H1 (cell line): ENCODE measurements around the gene KDM8. TPM values are rescaled to one million over a fixed set of nuclear protein-coding genes. Genes with fewer than 3 reads are reported as not detected.

Experiments
- CTCF ChIA-PET: fragments of 300-600 bp; sonication (Branson Sonifier 250); formaldehyde crosslinking; loops from one replicate; lab custom pipeline; 2021; ENCODE audit not compliant: partially characterized antibody; lab: Charles Lee
- POLR2A ChIA-PET: fragments of 300-600 bp; sonication (Branson Sonifier 250); formaldehyde crosslinking; loops from one replicate; lab custom pipeline; 2021; ENCODE audit warnings: inconsistent platforms; ENCODE audit not compliant: partially characterized antibody; lab: Charles Lee
- DNase-seq, 2 experiments: peaks; one replicate each; pipeline versions ENCODE4 v3.0.0 to v3.0.0-alpha.2; 2010 to 2022; ENCODE audit warnings: low spot score in 2 of 2, low read depth in 1 of 2, mixed read lengths in 1 of 2
- FAIRE-seq: peaks from 2 replicates; lab custom pipeline; 2011; peaks lifted over from hg19 to GRCh38; lab: Jason Lieb, UNC
- H2AFZ ChIP-seq: 2 replicates; pipeline ENCODE4 v1.8.1; 2012; ENCODE audit warnings: low read length, inconsistent platforms
- H2AK5ac ChIP-seq: 2 replicates; pipeline ENCODE4 v1.6.1; 2013; ENCODE audit warnings: low read depth, low read length
- H2BK120ac ChIP-seq: replicated peaks from 2 replicates; pipeline ENCODE3; 2013; ENCODE audit warnings: low read depth, low read length, inconsistent platforms
- H2BK12ac ChIP-seq: 2 replicates; pipeline ENCODE4 v1.6.1; 2013; ENCODE audit warnings: low read depth, low read length
- H2BK15ac ChIP-seq: 2 replicates; pipeline ENCODE4 v1.6.1; 2013; ENCODE audit warnings: low read length
- H2BK20ac ChIP-seq: 2 replicates; pipeline ENCODE4 v1.6.1; 2013; ENCODE audit warnings: low read length
- H2BK5ac ChIP-seq: 2 replicates; pipeline ENCODE4 v1.6.1; 2013; ENCODE audit warnings: low read depth, low read length
- H3K14ac ChIP-seq: 2 replicates; pipeline ENCODE4 v1.6.1; 2013; ENCODE audit warnings: inconsistent platforms; ENCODE audit not compliant: insufficient read length
- H3K18ac ChIP-seq: 2 replicates; pipeline ENCODE4 v1.6.1; 2013; ENCODE audit warnings: low read length; ENCODE audit errors: extremely low read depth
- H3K23ac ChIP-seq: 2 replicates; pipeline ENCODE4 v1.6.1; 2013; ENCODE audit warnings: inconsistent platforms; ENCODE audit not compliant: insufficient read length
- H3K23me2 ChIP-seq: 2 replicates; pipeline ENCODE4 v1.6.1; 2013; ENCODE audit warnings: low read depth, low read length
- H3K27ac ChIP-seq: 2 replicates; pipeline ENCODE4 v1.6.1; 2011; ENCODE audit warnings: low read depth, low read length, inconsistent platforms
- H3K27me3 ChIP-seq, 4 experiments: replicated peaks in 1 of 4; 1 replicate in 1 of 4; 2 replicates in 3 of 4; pipeline versions ENCODE4 v1.6.1 to v1.8.1; 2011 to 2013; ENCODE audit warnings: low read length in 3 of 4, mild to moderate bottlenecking in 3 of 4, inconsistent platforms in 2 of 4, mixed read lengths in 2 of 4, moderate library complexity in 1 of 4; ENCODE audit not compliant: control insufficient read depth in 3 of 4, insufficient read depth in 3 of 4; ENCODE audit errors: extremely low read depth in 1 of 4
- H3K36me3 ChIP-seq, 4 experiments: 2 replicates each; pipeline versions ENCODE4 v1.6.1 to v1.8.1; 2011 to 2013; ENCODE audit warnings: mild to moderate bottlenecking in 4 of 4, low read length in 3 of 4, moderate library complexity in 2 of 4, control low read depth in 1 of 4, inconsistent platforms in 1 of 4; ENCODE audit not compliant: insufficient read depth in 4 of 4, control insufficient read depth in 2 of 4
- H3K4ac ChIP-seq: replicated peaks from 2 replicates; pipeline ENCODE3; 2013; ENCODE audit warnings: low read length, low read depth, mixed read lengths, inconsistent platforms; ENCODE audit not compliant: insufficient read length
- H3K4me1 ChIP-seq, 4 experiments: replicated peaks in 1 of 4; 1 replicate in 1 of 4; 2 replicates in 3 of 4; pipeline versions ENCODE4 v1.6.1 to v1.8.1; 2011 to 2013; ENCODE audit warnings: low read length in 3 of 4, inconsistent platforms in 2 of 4, mixed read lengths in 1 of 4; ENCODE audit not compliant: insufficient read depth in 4 of 4, control insufficient read depth in 3 of 4
- H3K4me2 ChIP-seq, 2 experiments: 2 replicates each; pipeline versions ENCODE4 v1.6.1 to v1.8.1; 2011 to 2013; ENCODE audit warnings: low read depth in 2 of 2, low read length in 2 of 2, control low read depth in 1 of 2, inconsistent platforms in 1 of 2, mild to moderate bottlenecking in 1 of 2; ENCODE audit not compliant: insufficient read depth in 1 of 2
- H3K4me3 ChIP-seq, 4 experiments: fragments of 200-600, 300-600 bp in 1 of 4; sonication (generic), shearing (Covaris generic), sonication (Bioruptor Twin) in 1 of 4; 2 replicates each; pipeline versions ENCODE4 v1.5.1 to v1.8.1; 2011 to 2016; ENCODE audit warnings: low read length in 4 of 4, low read depth in 3 of 4, control low read depth in 2 of 4, inconsistent platforms in 2 of 4, mild to moderate bottlenecking in 2 of 4, mixed read lengths in 1 of 4, moderate library complexity in 1 of 4; ENCODE audit not compliant: insufficient read depth in 2 of 4; ENCODE audit errors: extremely low read depth in 1 of 4
- H3K56ac ChIP-seq: replicated peaks from 2 replicates; pipeline ENCODE3; 2013; ENCODE audit warnings: low read depth, mild to moderate bottlenecking, mixed read lengths, low read length, inconsistent platforms; ENCODE audit not compliant: insufficient read length
- H3K79me1 ChIP-seq: 2 replicates; pipeline ENCODE4 v1.6.1; 2013; ENCODE audit warnings: low read depth, low read length, control low read depth
- H3K79me2 ChIP-seq, 2 experiments: 2 replicates each; pipeline versions ENCODE4 v1.6.1 to v1.8.1; 2012 to 2013; ENCODE audit warnings: low read length in 2 of 2, mild to moderate bottlenecking in 2 of 2, inconsistent platforms in 1 of 2; ENCODE audit not compliant: insufficient read depth in 2 of 2, control insufficient read depth in 1 of 2
- H3K9ac ChIP-seq, 4 experiments: replicated peaks in 1 of 4; 1 replicate in 1 of 4; 2 replicates in 3 of 4; pipeline versions ENCODE4 v1.6.1 to v1.8.1; 2011 to 2013; ENCODE audit warnings: low read depth in 3 of 4, low read length in 3 of 4, control low read depth in 2 of 4, mild to moderate bottlenecking in 2 of 4, moderate library complexity in 2 of 4, inconsistent platforms in 1 of 4; ENCODE audit errors: extremely low read depth in 1 of 4
- H3K9me3 ChIP-seq, 2 experiments: 2 replicates each; pipeline versions ENCODE4 v1.6.1 to v1.8.1; 2012 to 2013; ENCODE audit warnings: mild to moderate bottlenecking in 2 of 2, moderate library complexity in 2 of 2, control low read depth in 1 of 2, inconsistent platforms in 1 of 2, low read depth in 1 of 2, low read length in 1 of 2, mixed read lengths in 1 of 2; ENCODE audit not compliant: insufficient read depth in 2 of 2
- H4K20me1 ChIP-seq, 2 experiments: replicated peaks in 1 of 2; 2 replicates each; pipeline versions ENCODE3 to v1.8.1; 2011 to 2013; ENCODE audit warnings: inconsistent platforms in 2 of 2, low read length in 2 of 2, mild to moderate bottlenecking in 1 of 2; ENCODE audit not compliant: insufficient read depth in 2 of 2, control insufficient read depth in 1 of 2
- H4K5ac ChIP-seq: 2 replicates; pipeline ENCODE4 v1.6.1; 2013; ENCODE audit warnings: low read length, low read depth, mixed read lengths, inconsistent platforms; ENCODE audit not compliant: insufficient read length
- H4K8ac ChIP-seq: 2 replicates; pipeline ENCODE4 v1.8.0; 2013; ENCODE audit warnings: mild to moderate bottlenecking, moderate library complexity, low read length, inconsistent platforms; ENCODE audit not compliant: insufficient read depth; ENCODE audit errors: extremely low read depth
- H4K91ac ChIP-seq: replicated peaks from 2 replicates; pipeline ENCODE3; 2013; ENCODE audit warnings: low read length, mixed read lengths, inconsistent platforms; ENCODE audit not compliant: insufficient read length
- CEBPB ChIP-seq: IDR thresholded peaks from 2 replicates; pipeline ENCODE4 v1.6.1; 2012; ENCODE audit warnings: low read depth, low read length
- RAD21 ChIP-seq, 2 experiments: IDR thresholded peaks in 1 of 2; conservative IDR thresholded peaks in 1 of 2; 2 replicates each; pipeline ENCODE4 v1.6.1; 2011; ENCODE audit warnings: low read depth in 2 of 2, low read length in 2 of 2, improper control_type of control experiment in 1 of 2, inconsistent platforms in 1 of 2, mild to moderate bottlenecking in 1 of 2, moderate library complexity in 1 of 2
- WGBS, 2 experiments: shearing (Covaris generic) in 1 of 2; methylation state at CpG; one replicate each; pipeline versions ENCODE4 v1.1.6 to v1.1.7; 2013 to 2015; ENCODE audit warnings: low lambda C conversion rate in 2 of 2, mixed read lengths in 2 of 2, inconsistent platforms in 1 of 2, low coverage in 1 of 2, missing lambda C conversion rate in 1 of 2; ENCODE audit not compliant: insufficient replicate concordance in 2 of 2, insufficient coverage in 1 of 2, insufficient read length in 1 of 2; ENCODE audit errors: extremely low coverage in 1 of 2, missing lambda C conversion rate in 1 of 2; 5-methylcytosine and 5-hydroxymethylcytosine counted together
- polyA plus RNA-seq, 7 experiments: library from polyadenylated mRNA; depleted of rRNA in 3 of 7; stranded (reverse) in 5 of 7; unstranded in 2 of 7; fragments of >200 nt in 5 of 7; fragments of 200-250 nt in 2 of 7; gene quantifications; 1 replicate in 5 of 7; 2 replicates in 1 of 7; 4 replicates in 1 of 7; pipeline versions ENCODE4 v1.2.1 to v1.2.3, GENCODE V29; 2011 to 2013; ENCODE audit warnings: missing spikeins in 2 of 7, mixed read lengths in 2 of 7
- total RNA-seq: library from RNA; stranded (reverse); fragmentation: NEBNext Ultra II Directional; extraction: Animal tissue kit (Norgen Biotek cat#: 25700); gene quantifications from 2 replicates; pipeline ENCODE4 v1.2.1, GENCODE V29; 2021
- TF ChIP-seq, protein P1 (sequence below), 3 experiments: IDR thresholded peaks; 1 replicate in 2 of 3; 2 replicates in 1 of 3; pipeline versions ENCODE4 v1.5.1 to v1.6.1; 2011; ENCODE audit warnings: low read length in 3 of 3, mild to moderate bottlenecking in 3 of 3, inconsistent platforms in 2 of 3, low read depth in 1 of 3, moderate library complexity in 1 of 3; ENCODE audit not compliant: insufficient read depth in 1 of 3; ENCODE audit errors: control extremely low read depth in 1 of 3

The KDM8 gene
- total and polyA plus RNA-seq, 2 of the 8 experiments (the other 6 are each of a cell fraction or from before 2014, with no cell fraction given), result 10.3 to 12.8 TPM

DNA sequence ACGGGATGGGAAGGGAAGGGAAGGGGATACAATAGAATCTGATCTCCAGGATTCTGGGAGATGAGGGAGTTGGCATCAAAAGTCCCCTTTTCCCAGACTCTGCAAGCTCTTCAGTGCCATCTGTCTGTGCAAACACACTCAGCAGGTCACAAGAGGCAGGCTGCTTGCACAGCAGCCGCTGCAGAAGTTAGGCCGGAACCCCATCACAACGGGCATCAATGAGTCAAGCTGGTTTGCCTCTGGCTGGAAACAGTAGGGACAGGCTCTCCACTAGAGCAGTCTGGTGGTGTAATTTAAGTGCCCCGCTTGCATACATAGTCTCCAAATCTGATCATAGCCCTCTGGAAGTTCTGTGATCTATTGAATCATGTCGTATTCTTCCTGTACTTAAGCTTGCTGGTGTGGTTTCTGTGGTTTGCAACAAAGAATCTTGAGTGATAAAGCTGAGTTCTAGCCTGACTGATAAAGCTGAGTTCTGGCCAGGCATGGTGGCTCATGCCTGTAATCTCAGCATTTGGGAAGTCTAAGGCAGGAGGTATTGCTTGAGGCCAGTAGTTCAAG lies 33.7 kb upstream of the KDM8 start:
- POLR2A ChIA-PET, result no interaction called here
- no peak for DNase-seq

More for the DNA sequence above, 33.7 kb upstream of the KDM8 start:
- Histone ChIP-seq H3K79me1 (no peaks in the 10 kb centered on the region), H2BK12ac (no peak overlapping the region), H2BK5ac (no peak overlapping the region), H3K56ac (no peak overlapping the region), H3K4ac (no peak overlapping the region), H3K18ac (no peak overlapping the region), H2BK15ac (no peak overlapping the region), H3K4me3 (no peak overlapping the region), H3K36me3 (no peaks in the 10 kb centered on the region), H3K23ac (no peak overlapping the region), H4K91ac (no peak overlapping the region), H2AFZ (peak overlapping the region; percentile 69; the same call in 1 of the 2 replicates), H3K79me2 (no peaks in the 10 kb centered on the region), H4K5ac (no peak overlapping the region), H3K23me2 (no peaks in the 10 kb centered on the region), H3K14ac (no peak overlapping the region), H3K9ac (no peak overlapping the region), H4K8ac (no peak overlapping the region), H2BK20ac (no peak overlapping the region), H3K9me3 (no peaks in the 10 kb centered on the region), H2AK5ac (no peak overlapping the region), H2BK120ac (no peak overlapping the region), H4K20me1 (no peaks in the 10 kb centered on the region), H3K4me2 (no peak overlapping the region), H3K4me1 (no peaks in the 10 kb centered on the region), H3K27ac (no peak overlapping the region), H3K27me3 (no peaks in the 10 kb centered on the region; a peak in 1 of 7 replicates)
- CTCF ChIA-PET, result interaction anchor here (0.7 to 8.3 kb wide), 5 partner anchors 10 to 316 kb away, joined by 3 to 69 read pairs (median 9); no protein-coding TSS in a partner anchor
- 83% methylated on average over 5 of the region's 6 CpGs; no CpG with 5 or more reads in 1 of the 2 experiments for WGBS, 2 experiments
- TF ChIP-seq, protein P1, sequence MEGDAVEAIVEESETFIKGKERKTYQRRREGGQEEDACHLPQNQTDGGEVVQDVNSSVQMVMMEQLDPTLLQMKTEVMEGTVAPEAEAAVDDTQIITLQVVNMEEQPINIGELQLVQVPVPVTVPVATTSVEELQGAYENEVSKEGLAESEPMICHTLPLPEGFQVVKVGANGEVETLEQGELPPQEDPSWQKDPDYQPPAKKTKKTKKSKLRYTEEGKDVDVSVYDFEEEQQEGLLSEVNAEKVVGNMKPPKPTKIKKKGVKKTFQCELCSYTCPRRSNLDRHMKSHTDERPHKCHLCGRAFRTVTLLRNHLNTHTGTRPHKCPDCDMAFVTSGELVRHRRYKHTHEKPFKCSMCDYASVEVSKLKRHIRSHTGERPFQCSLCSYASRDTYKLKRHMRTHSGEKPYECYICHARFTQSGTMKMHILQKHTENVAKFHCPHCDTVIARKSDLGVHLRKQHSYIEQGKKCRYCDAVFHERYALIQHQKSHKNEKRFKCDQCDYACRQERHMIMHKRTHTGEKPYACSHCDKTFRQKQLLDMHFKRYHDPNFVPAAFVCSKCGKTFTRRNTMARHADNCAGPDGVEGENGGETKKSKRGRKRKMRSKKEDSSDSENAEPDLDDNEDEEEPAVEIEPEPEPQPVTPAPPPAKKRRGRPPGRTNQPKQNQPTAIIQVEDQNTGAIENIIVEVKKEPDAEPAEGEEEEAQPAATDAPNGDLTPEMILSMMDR (IDR thresholded peaks at IDR 0.05; ENCODE audit: control extremely low read depth in 1 of 3, insufficient read depth in 1 of 3, low read depth in 1 of 3, low read length in 3 of 3), result peak; percentile 21 to 34 (median 28); a peak in 3 of 4 replicates
- no peak for TF ChIP-seq CEBPB
- peak; percentile 21 to 36; a peak in 3 of 4 replicates for TF ChIP-seq RAD21 (IDR thresholded peaks at IDR 0.05 in 1 of 2, conservative IDR thresholded peaks at IDR 0.05 in 1 of 2; ENCODE audit: low read depth in 2 of 2, low read length in 2 of 2)
- FAIRE-seq, result peak; percentile 58
